ENCODE measurements around the gene CKS1B. TPM values are rescaled to one million over a fixed set of nuclear protein-coding genes. Genes with fewer than 3 reads are reported as not detected.

Gene CKS1B
- total RNA-seq, 1 experiment from 2014 or later: 295 TPM

- ChIA-PET CTCF (no interaction called here), POLR2A (ENCODE audit: low non-redundant PET) (no interaction called here)
- Histone ChIP-seq H3K27me3 (replicated peaks; ENCODE audit: insufficient read depth, low read depth, low read length, poor library complexity) (no peaks in the 10 kb centered on the region), H3K27ac (ENCODE audit: low read depth, low read length, poor library complexity, severe bottlenecking) (no peak overlapping the region), H3K36me3 (ENCODE audit: insufficient read depth, low read length, poor library complexity, severe bottlenecking) (peaks cover 33% of the 10 kb centered on the region), H3K4me1 (ENCODE audit: insufficient read depth, low read length, poor library complexity, severe bottlenecking) (peaks cover 27% of the 10 kb centered on the region), H3K4me3 (ENCODE audit: low read depth, low read length, poor library complexity, severe bottlenecking) (no peak overlapping the region), H3K9me3 (ENCODE audit: low read depth, low read length, poor library complexity, severe bottlenecking) (no peaks in the 10 kb centered on the region)
- intact Hi-C loops (cut with micrococcal nuclease; ENCODE audit: unreplicated experiment): no loop called here
- no peak for DNase-seq (ENCODE audit: low spot score)
- TF ChIP-seq CTCF (conservative IDR thresholded peaks at IDR 0.05; ENCODE audit: low read depth, low read length) (no peak), EZH2 (IDR thresholded peaks at IDR 0.05; ENCODE audit: borderline replicate concordance, low read depth, low read length, poor library complexity, severe bottlenecking) (no peak)
- BruUV-seq (replicated peaks): no TSS peak
Observed at GRCh38 chr1:154958681-154959425, 15.6 kb upstream of the CKS1B start.

- CTCF ChIA-PET: interaction anchor here (0.6 kb wide), 1 partner anchor 40 kb away, joined by 4 read pairs; no protein-coding TSS in a partner anchor
Observed at GRCh38 chr1:154959426-154959780, 15.1 kb upstream of the CKS1B start.

GRCh38 chr1:154960446-154961136 is 13.9 kb upstream of the CKS1B start:
- Histone ChIP-seq H3K4me1 (ENCODE audit: insufficient read depth, low read length, poor library complexity, severe bottlenecking) (peaks cover 22% of the 10 kb centered on the region), H3K4me3 (ENCODE audit: low read depth, low read length, poor library complexity, severe bottlenecking) (peak overlapping the region; percentile 97), H3K27ac (ENCODE audit: low read depth, low read length, poor library complexity, severe bottlenecking) (peak overlapping the region; percentile 99), H3K9me3 (ENCODE audit: low read depth, low read length, poor library complexity, severe bottlenecking) (no peaks in the 10 kb centered on the region), H3K27me3 (replicated peaks; ENCODE audit: insufficient read depth, low read depth, low read length, poor library complexity) (no peaks in the 10 kb centered on the region), H3K36me3 (ENCODE audit: insufficient read depth, low read length, poor library complexity, severe bottlenecking) (peaks cover 48% of the 10 kb centered on the region)
- no peak for TF ChIP-seq CTCF (conservative IDR thresholded peaks at IDR 0.05; ENCODE audit: low read depth, low read length)
- no peak for TF ChIP-seq EZH2 (IDR thresholded peaks at IDR 0.05; ENCODE audit: borderline replicate concordance, low read depth, low read length, poor library complexity, severe bottlenecking)
- POLR2A ChIA-PET (ENCODE audit: low non-redundant PET): no interaction called here
- no peak for DNase-seq (ENCODE audit: low spot score)
- CTCF ChIA-PET: interaction anchor here (1.1 kb wide), 1 partner anchor 13 kb away, joined by 4 read pairs; no protein-coding TSS in a partner anchor
- TSS peak; percentile 39 for BruUV-seq (replicated peaks)
- intact Hi-C loops (cut with micrococcal nuclease; ENCODE audit: unreplicated experiment): loop anchor here (5.0 kb wide), 2 partner anchors 37 to 102 kb away; partner anchors contain the start of gene EFNA4

More at GRCh38 chr1:154959426-154959780, 15.1 kb upstream of the CKS1B start:
- no peak for TF ChIP-seq EZH2 (IDR thresholded peaks at IDR 0.05; ENCODE audit: borderline replicate concordance, low read depth, low read length, poor library complexity, severe bottlenecking)
- TF ChIP-seq CTCF (conservative IDR thresholded peaks at IDR 0.05; ENCODE audit: low read depth, low read length): no peak
- H3K9me3 ChIP-seq (ENCODE audit: low read depth, low read length, poor library complexity, severe bottlenecking): no peaks in the 10 kb centered on the region
- POLR2A ChIA-PET (ENCODE audit: low non-redundant PET): no interaction called here
- H3K36me3 ChIP-seq (ENCODE audit: insufficient read depth, low read length, poor library complexity, severe bottlenecking): peaks cover 37% of the 10 kb centered on the region
- DNase-seq (ENCODE audit: low spot score): no peak
- H3K27me3 ChIP-seq (replicated peaks; ENCODE audit: insufficient read depth, low read depth, low read length, poor library complexity): no peaks in the 10 kb centered on the region
- peaks cover 27% of the 10 kb centered on the region for H3K4me1 ChIP-seq (ENCODE audit: insufficient read depth, low read length, poor library complexity, severe bottlenecking)
- no peak overlapping the region for H3K4me3 ChIP-seq (ENCODE audit: low read depth, low read length, poor library complexity, severe bottlenecking)
- BruUV-seq (replicated peaks): no TSS peak
- intact Hi-C loops (cut with micrococcal nuclease; ENCODE audit: unreplicated experiment): no loop called here
- H3K27ac ChIP-seq (ENCODE audit: low read depth, low read length, poor library complexity, severe bottlenecking): no peak overlapping the region
